HG03378 (cell line): ENCODE results near the gene NAP1L4.

ENCODE experiments used
- ATAC-seq: cut with Tn5 transposase; IDR thresholded peaks from one replicate; pipeline ENCODE4 v1.9.1; 2021; ENCODE audit warnings: mild to moderate bottlenecking, moderate library complexity; ENCODE audit not compliant: unreplicated experiment

NAP1L4 gene

DNA sequence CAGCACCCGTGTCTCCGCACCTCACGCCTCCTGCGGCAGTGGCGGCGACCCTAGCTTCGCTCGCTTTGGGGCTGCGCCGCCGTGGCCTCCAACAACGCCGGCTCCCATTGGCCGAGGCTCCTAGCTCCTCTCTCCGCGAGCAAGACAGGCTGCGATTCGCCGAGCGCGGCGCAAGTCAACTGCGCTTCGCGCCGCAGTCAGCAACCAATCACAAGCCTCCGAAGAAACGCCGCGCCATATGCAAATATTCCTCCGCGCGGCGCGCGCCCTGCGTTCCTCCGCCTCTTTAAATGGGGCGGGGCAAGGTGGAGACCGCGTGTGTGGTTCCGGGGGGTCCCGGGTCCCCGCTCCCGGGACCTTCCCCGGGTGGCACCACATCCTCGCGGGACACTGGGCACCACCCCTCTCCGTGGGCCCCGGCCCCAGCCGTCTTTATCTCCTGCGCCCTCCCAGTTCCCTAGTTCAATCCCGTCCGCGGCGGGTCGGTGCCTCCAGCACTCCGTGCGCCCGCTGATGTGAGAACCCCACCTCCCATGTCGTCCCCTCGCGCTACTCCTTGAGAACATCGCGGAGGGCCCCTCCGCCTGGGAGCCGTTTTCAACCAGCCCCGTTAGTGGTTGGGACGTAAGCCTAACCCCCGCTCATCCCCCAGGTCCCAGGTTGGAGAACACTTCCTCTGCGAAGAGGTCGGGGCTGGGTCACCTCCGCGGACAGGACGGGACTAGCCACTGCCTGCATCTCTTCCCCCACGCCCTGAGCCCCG lies at the start of gene NAP1L4:
TSS of gene NAP1L4 (minus strand) at position 96 of the 763 bp plus-strand sequence. CDS start 13,109 bp downstream, outside the sequence.
- peak; percentile 83 for ATAC-seq

GRCh38 chr11:3040881-3041280 lies 48.8 kb upstream of the NAP1L4 start:
- no peak for ATAC-seq

- ATAC-seq = no peak
Observed at GRCh38 chr11:3037945-3038271, 45.8 kb upstream of the NAP1L4 start.

DNA sequence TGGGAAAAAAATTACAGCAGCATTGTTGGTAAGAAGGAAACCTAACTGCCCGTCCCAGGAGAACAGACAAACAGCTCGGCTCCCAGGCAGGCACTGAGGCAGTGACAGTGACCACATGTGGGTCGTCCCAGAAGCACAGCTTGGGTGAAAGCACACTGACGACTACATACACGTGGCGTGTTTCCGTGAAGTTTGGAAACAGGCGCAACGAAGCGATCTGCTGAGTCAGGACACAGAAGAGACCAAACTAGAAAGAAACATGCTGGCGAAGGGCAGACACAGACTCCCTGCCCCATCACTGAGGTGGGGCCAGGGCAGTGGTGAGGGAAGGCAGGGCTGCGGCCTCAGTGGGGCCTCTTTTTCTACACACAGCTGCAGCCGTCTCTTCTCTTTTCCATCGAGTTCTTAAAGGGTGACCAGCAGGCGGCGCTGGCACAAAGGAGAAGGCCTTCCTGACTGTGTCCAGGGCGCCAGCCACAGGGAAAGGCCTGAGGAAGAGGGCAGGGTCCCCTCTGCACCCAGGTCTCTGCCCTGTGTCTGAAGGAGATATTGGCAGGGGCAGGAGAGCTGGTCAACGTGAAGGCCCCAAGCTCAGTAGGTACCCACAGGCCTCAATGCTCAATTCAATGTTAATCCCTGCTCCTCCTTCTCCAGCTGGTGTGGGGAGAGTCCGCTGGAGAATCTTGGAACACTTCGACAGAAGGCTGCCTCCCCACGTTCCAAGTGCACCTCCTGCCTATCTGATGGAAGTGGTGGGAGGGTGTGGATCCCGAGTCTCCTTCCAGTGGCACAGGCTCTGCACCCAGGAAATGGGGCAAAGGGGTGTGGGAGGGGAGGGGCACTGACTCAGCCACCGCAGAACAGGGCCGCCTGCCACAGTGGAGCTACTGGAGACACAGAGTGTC lies 45.2 kb upstream of the NAP1L4 start:
- no peak for ATAC-seq

GRCh38 chr11:3036419-3036818 lies 44.3 kb upstream of the NAP1L4 start:
- no peak for ATAC-seq

DNA sequence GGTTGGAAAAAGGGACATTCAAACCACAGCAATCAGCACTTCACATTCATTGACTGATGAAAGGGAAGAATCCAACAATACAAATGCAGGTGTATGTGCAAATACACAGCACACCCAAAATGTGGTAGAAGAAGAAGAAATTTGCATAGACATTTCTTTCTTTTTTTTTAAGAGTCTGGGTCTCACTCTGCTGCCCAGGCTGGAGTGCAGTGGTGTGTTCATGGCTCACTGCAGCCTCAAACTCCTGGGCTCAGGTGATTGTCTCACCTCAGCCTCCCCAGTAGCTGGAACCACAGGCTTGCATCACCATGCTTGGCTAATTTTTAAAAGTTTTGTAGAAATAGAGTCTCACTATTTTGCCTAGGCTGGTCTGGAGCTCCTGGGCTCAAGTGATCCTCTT lies 43.2 kb upstream of the NAP1L4 start:
- no peak for ATAC-seq

DNA sequence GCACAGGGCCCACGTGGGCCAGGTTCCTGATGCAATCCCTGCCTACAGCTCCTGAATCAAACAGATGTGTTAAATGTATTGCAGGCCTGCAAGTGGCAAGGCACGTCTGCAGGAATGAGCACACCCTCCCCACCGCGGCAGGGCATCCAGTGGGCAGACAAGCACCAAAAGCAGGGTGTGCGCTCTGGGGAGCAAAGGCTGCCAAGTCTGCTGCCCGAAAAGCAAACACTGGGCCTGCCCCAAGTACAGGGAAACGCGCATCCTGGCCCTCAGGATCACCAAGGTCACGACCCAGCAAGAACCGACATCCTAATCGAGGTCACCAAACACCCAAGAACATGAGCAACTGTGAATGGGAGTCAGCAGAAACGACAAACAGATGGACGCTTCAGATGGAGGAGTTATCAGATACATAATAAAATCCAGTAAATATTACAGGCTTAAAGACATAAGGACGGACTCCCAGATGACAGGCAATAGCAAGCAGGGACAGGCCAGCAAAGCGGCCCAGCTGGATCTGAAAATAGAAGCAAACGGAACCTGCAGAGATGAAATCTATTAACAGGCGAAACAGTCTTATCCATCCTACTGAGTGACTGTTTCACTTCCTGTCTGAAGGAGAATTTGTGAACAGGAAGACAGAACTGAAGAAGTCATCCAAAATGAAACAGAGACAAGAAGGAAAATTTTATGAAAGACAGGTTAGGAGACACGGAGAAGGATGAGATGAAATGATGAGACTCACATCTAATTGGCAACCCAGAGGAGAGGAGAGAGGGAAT lies 38.4 kb upstream of the NAP1L4 start:
- ATAC-seq = no peak

GRCh38 chr11:3028813-3029212 lies 36.7 kb upstream of the NAP1L4 start:
- ATAC-seq = no peak

DNA sequence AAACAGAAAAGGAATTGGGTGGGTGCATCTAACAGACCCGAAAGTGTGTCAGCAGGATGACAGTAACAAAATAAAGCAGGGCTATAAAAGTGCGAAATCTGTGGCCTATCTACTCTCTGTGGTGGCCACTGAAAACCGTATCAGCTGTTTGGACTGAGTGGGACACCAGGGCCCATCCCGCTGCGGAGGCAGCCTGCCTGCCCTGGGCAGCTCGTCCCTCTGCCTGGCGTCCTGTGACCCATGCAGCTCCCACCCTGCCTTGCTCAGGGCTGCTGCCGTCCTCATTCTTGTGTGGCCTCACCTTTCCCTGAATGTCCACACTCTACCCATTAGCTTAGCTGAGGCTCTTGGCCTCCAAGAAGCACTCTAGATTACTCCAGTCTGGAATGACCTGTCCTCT lies 34.7 kb upstream of the NAP1L4 start:
- no peak for ATAC-seq

GRCh38 chr11:3022982-3023381 lies 30.9 kb upstream of the NAP1L4 start:
- ATAC-seq = no peak

DNA sequence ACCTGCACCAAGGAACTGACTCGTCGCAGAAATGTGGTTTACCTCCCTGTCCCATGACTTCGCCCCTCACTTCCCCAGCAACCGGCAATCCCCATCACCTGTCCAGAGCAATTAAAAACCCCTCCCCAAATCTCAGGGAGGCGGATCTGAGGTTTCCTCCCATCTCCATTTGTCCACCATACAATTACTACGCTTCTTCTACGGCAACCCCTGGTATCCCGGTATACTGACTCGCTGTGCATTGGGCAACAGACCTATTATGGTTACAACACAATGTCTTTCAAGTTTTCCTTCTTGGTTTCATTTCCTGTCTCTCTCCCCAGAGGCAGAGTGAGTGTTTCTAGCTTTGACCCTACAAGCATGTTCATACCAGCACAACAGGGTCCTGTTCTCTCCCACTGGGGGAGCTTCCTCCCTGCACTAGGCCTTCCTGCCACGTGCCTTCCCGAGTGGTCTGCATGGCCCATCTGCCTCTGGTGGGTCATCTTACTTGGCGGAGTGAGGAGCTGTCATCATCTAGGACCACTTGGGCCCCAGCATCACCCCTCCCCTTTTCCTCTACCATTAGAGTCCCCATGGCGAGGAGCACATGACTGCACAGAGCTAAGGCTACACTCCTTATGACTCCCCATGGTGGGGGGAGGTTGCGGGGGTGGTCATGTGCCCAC lies 30.3 kb upstream of the NAP1L4 start:
- peak; percentile 47 for ATAC-seq

- no peak for ATAC-seq
Observed at GRCh38 chr11:3021125-3021524, 29.0 kb upstream of the NAP1L4 start.

DNA sequence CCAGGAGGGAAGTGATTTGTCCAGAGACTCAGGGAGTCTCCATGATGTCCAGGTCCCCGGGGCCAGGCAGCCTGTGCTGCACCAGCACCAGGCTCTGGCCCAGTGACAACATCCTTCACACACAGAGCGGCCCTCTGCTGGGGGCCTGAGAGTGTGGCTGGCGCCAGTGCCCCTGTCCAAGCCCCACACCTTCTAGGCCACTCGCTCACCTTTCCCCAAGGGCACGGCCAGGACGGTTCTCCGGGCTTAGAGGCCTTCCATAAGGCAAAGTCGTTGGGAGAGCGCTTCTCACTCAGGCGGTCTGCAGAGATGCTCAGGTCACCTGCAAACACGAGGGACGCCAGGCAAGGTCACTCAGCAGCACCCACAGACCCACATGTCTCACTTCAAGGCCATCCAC lies 27.9 kb upstream of the NAP1L4 start:
- no peak for ATAC-seq

- no peak for ATAC-seq
Observed at GRCh38 chr11:3018596-3018995, 26.5 kb upstream of the NAP1L4 start.

DNA sequence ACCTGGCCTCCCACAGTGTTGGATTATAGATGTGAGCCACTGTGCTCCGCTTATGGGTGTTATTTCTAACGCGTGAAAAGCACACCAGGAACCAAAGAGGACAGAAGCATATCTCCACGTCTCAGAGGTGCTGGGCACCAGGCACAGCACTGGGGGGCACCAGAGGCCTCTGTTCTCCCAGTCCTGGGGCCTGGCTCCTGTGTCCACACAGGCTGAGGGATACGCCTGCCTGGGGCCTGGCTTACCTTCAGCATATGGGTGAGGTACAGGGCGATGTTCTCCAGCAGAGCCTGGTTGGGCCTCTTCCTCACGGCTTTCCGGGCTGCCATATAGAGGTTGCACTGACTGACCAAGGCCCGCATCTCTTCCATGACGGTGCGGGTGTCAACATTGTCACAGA lies 24.7 kb upstream of the NAP1L4 start:
- ATAC-seq = no peak

GRCh38 chr11:3015796-3016195 lies 23.7 kb upstream of the NAP1L4 start:
- ATAC-seq = no peak

- ATAC-seq = no peak
Observed at GRCh38 chr11:3014943-3015342, 22.8 kb upstream of the NAP1L4 start.

- ATAC-seq = no peak
Observed at GRCh38 chr11:3014057-3014938, 22.2 kb upstream of the NAP1L4 start.

DNA sequence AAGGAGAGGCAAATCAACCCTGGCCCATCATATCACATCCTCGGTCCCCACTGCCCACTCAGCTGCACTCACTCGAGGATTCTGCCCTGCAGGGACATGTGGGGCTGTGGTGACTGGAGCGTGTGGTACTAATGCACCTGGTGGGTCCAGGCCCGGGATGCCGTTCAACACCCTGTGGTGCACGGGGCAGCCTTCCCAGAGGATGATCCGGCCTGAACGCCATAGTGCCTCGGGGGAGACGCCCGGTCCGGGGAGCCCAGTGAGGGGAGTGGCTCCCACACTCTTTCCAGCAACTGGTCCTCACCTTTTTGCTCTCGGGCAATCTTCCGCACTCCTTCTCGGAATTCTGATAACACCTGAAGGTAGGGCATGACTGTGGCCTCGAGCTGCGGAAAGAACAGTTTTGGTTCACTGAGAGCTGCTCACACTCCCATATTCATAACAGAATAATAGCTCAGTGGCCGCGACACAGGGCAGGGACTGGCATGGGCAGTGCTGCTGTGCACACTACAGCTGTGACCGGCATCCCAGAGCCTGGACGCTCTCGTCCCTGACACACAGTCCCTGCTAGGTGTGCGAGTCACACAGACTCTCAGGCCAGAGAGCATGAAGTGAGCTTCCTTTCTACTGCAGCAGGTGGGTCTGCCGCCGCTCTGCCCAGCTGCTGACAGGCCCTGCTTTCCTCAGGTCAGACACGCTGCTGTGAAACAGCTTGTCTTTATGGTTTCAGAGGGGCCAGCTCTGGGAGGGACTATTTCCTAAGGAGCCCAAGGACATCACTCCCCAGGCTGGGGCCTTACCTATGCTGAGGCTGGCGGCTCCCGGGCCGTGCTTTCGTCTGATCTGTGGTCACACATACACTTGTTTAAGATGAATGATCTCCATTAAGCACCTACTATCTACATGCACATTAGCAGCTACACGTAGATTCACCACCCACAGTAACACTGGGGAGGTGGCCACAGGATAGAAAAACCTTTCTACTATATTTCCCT lies 20.1 kb upstream of the NAP1L4 start:
- no peak for ATAC-seq
